Endothelial cell of umbilical vein (primary cell): ENCODE results near the gene LINGO4. TPM values are rescaled to one million over a fixed set of nuclear protein-coding genes. Genes with fewer than 3 reads are reported as not detected.

Experiments
- BruUV-seq: library from RNA; stranded (reverse); fragments of 400-500 nt; replicated peaks from 2 replicates; lab custom pipeline; 2021; lab: Mats Ljungman, UMichigan
- CTCF ChIA-PET: fragments of 300-600, 350-600 bp; sonication (Branson Sonifier 250); formaldehyde crosslinking; loops from one replicate; lab custom pipeline; 2021; ENCODE audit warnings: antibody characterized with exemption, inconsistent platforms; lab: Charles Lee
- POLR2A ChIA-PET: fragments of 300-600, 350-600 bp; sonication (Branson Sonifier 250); formaldehyde crosslinking; loops from one replicate; lab custom pipeline; 2021; ENCODE audit warnings: antibody characterized with exemption, inconsistent platforms; lab: Charles Lee
- DNase-seq: peaks from one replicate; pipeline ENCODE4 v3.0.0-alpha.2; 2011; ENCODE audit warnings: low read depth, low spot score
- FAIRE-seq: peaks from 2 replicates; lab custom pipeline; 2011; peaks lifted over from hg19 to GRCh38; lab: Jason Lieb, UNC
- H2AFZ ChIP-seq: 2 replicates; pipeline ENCODE4 v1.6.0; 2012; ENCODE audit warnings: low read depth, low read length, control low read depth, inconsistent platforms
- H3K27ac ChIP-seq: 2 replicates; pipeline ENCODE4 v1.5.1; 2011; ENCODE audit warnings: low read depth, mild to moderate bottlenecking, control low read depth, low read length, moderate library complexity; ENCODE audit not compliant: insufficient read depth
- H3K27me3 ChIP-seq, 2 experiments: 2 replicates each; pipeline versions ENCODE4 v1.6.0 to v1.6.1; 2011; ENCODE audit warnings: low read length in 2 of 2, mixed read lengths in 1 of 2; ENCODE audit not compliant: control insufficient read depth in 2 of 2, insufficient read depth in 2 of 2
- H3K36me3 ChIP-seq, 2 experiments: 2 replicates in 1 of 2; 3 replicates in 1 of 2; pipeline ENCODE4 v1.5.1; 2011; ENCODE audit warnings: low read length in 2 of 2, mild to moderate bottlenecking in 1 of 2, moderate library complexity in 1 of 2; ENCODE audit not compliant: control insufficient read depth in 2 of 2, insufficient read depth in 2 of 2; ENCODE audit errors: extremely low read depth in 1 of 2
- H3K4me1 ChIP-seq: 3 replicates; pipeline ENCODE4 v1.5.1; 2011; ENCODE audit warnings: mild to moderate bottlenecking, low read length; ENCODE audit not compliant: control insufficient read depth, insufficient read depth; ENCODE audit errors: extremely low read depth
- H3K4me2 ChIP-seq: 2 replicates; pipeline ENCODE4 v1.6.1; 2011; ENCODE audit warnings: low read length, control low read depth, mixed read lengths; ENCODE audit not compliant: insufficient read depth
- H3K4me3 ChIP-seq, 3 experiments: fragments of 200-600 bp in 1 of 3; sonication (generic), shearing (Covaris generic) in 1 of 3; replicated peaks in 1 of 3; 2 replicates each; pipeline ENCODE4 v1.5.1; 2011 to 2016; ENCODE audit warnings: control low read depth in 3 of 3, low read length in 3 of 3, mild to moderate bottlenecking in 2 of 3, inconsistent platforms in 1 of 3, low read depth in 1 of 3, moderate library complexity in 1 of 3; ENCODE audit not compliant: insufficient read depth in 1 of 3
- H3K79me2 ChIP-seq: 2 replicates; pipeline ENCODE4 v1.6.0; 2012; ENCODE audit warnings: low read length, inconsistent platforms; ENCODE audit not compliant: control insufficient read depth, insufficient read depth
- H3K9ac ChIP-seq: replicated peaks from 2 replicates; pipeline ENCODE3; 2011; ENCODE audit warnings: low read length, control low read depth; ENCODE audit not compliant: insufficient read depth; ENCODE audit errors: extremely low read depth
- H3K9me1 ChIP-seq: replicated peaks from 3 replicates; pipeline ENCODE4 v1.6.0; 2011; ENCODE audit warnings: mild to moderate bottlenecking, low read length; ENCODE audit not compliant: control insufficient read depth, insufficient read depth; ENCODE audit errors: extremely low read depth
- H3K9me3 ChIP-seq: replicated peaks from 2 replicates; pipeline ENCODE4 v1.5.1; 2012; ENCODE audit warnings: low read length, inconsistent platforms; ENCODE audit not compliant: control insufficient read depth, insufficient read depth
- H4K20me1 ChIP-seq: replicated peaks from 2 replicates; pipeline ENCODE3; 2011; ENCODE audit warnings: mild to moderate bottlenecking, low read length; ENCODE audit not compliant: control insufficient read depth, insufficient read depth; ENCODE audit errors: extremely low read depth
- CTCF ChIP-seq, 2 donors: IDR thresholded peaks; 1 replicate in 1 of 2; 2 replicates in 1 of 2; pipeline ENCODE4 v1.5.1; 2011; ENCODE audit warnings: low read length in 2 of 2, mild to moderate bottlenecking in 2 of 2, moderate library complexity in 2 of 2, control low read depth in 1 of 2, inconsistent platforms in 1 of 2, low read depth in 1 of 2; ENCODE audit not compliant: insufficient read depth in 1 of 2; ENCODE audit errors: extremely low read depth in 1 of 2
- EZH2 ChIP-seq: IDR thresholded peaks from 2 replicates; pipeline ENCODE4 v1.6.1; 2012; ENCODE audit warnings: borderline replicate concordance, low read depth, mild to moderate bottlenecking, moderate library complexity, low read length, inconsistent platforms; ENCODE audit not compliant: severe bottlenecking
- FOS ChIP-seq: IDR thresholded peaks from 2 replicates; pipeline ENCODE4 v1.6.1; 2011; ENCODE audit warnings: mild to moderate bottlenecking, low read length, moderate library complexity, borderline replicate concordance; ENCODE audit not compliant: insufficient read depth
- GATA2 ChIP-seq: IDR thresholded peaks from 2 replicates; pipeline ENCODE4 v1.7.0; 2011; ENCODE audit warnings: low read depth, mild to moderate bottlenecking, moderate library complexity, mixed read lengths, low read length; ENCODE audit not compliant: insufficient read length, insufficient read depth
- JUN ChIP-seq: IDR thresholded peaks from 2 replicates; pipeline ENCODE4 v1.6.1; 2011; ENCODE audit warnings: borderline replicate concordance, low read depth; ENCODE audit not compliant: insufficient read length, insufficient read depth
- MAX ChIP-seq: IDR thresholded peaks from 2 replicates; pipeline ENCODE4 v1.6.1; 2011; ENCODE audit not compliant: insufficient read depth, insufficient read length
- MYC ChIP-seq: IDR thresholded peaks from one replicate; pipeline ENCODE4 v1.6.1; 2011; ENCODE audit warnings: mild to moderate bottlenecking, low read depth, low read length
- POLR2A ChIP-seq: IDR thresholded peaks from 2 replicates; pipeline ENCODE4 v1.6.1; 2012; ENCODE audit warnings: low read depth, mild to moderate bottlenecking, control low read depth, low read length
- POLR2AphosphoS5 ChIP-seq: IDR thresholded peaks from 2 replicates; pipeline ENCODE4 v1.6.1; 2012; ENCODE audit warnings: low read depth, mild to moderate bottlenecking, control low read depth, low read length, moderate library complexity; ENCODE audit not compliant: insufficient read depth
- dilution Hi-C: fragments of 300-500 bp; cut with MboI; formaldehyde crosslinking; loops from one replicate; pipeline ENCODE4 v1.15.0; 2019; ENCODE audit warnings: low sequenced_read_pairs; ENCODE audit not compliant: extremely low pct_ligation_motif_present
- intact Hi-C: fragments of 100-400 bp; cut with micrococcal nuclease; formaldehyde crosslinking; loops from one replicate; pipeline ENCODE4 v1.10.0; 2022
- polyA plus RNA-seq, 4 experiments: library from polyadenylated mRNA; depleted of rRNA in 3 of 4; stranded (reverse) in 3 of 4; unstranded in 1 of 4; fragments of >200 nt; gene quantifications; 2 replicates each; pipeline versions ENCODE4 v1.2.1 to v1.2.3, GENCODE V29; 2011 to 2012; ENCODE audit warnings: missing spikeins in 1 of 4
- total RNA-seq: library from RNA; stranded (reverse); gene quantifications from 2 replicates; pipeline ENCODE4 v1.2.3, GENCODE V29; 2021

Gene LINGO4
- total and polyA plus RNA-seq, 2 donors (not counting 3 experiments of a cell fraction or from before 2014, with no cell fraction given), result not detected

GRCh38 chr1:151816548-151817352, 11.5 kb upstream of the LINGO4 start:
- Histone ChIP-seq H3K79me2 (no peaks in the 10 kb centered on the region), H3K4me2 (no peak overlapping the region), H3K4me1 (no peaks in the 10 kb centered on the region), H4K20me1 (no peaks in the 10 kb centered on the region), H3K36me3 (no peaks in the 10 kb centered on the region), H2AFZ (no peak overlapping the region), H3K4me3 (no peak overlapping the region), H3K9me1 (no peaks in the 10 kb centered on the region), H3K9me3 (no peaks in the 10 kb centered on the region), H3K27ac (no peak overlapping the region), H3K9ac (no peak overlapping the region), H3K27me3 (peaks cover 0 to 3% of the 10 kb centered on the region in 2 experiments)
- no peak for DNase-seq
- no peak for FAIRE-seq
- TF ChIP-seq MYC (no peak), POLR2A (no peak), MAX (no peak), FOS (no peak), JUN (no peak), GATA2 (no peak), EZH2 (no peak), POLR2AphosphoS5 (no peak), CTCF (IDR thresholded peaks at IDR 0.05; ENCODE audit: extremely low read depth in 1 of 2, insufficient read depth in 1 of 2, low read depth in 1 of 2, low read length in 2 of 2) (no peak)
- dilution Hi-C loops, result no loop called here
- ChIA-PET POLR2A (interaction anchor here (0.7 kb wide), 1 partner anchor 40 kb away, joined by 3 read pairs; no protein-coding TSS in a partner anchor), CTCF (interaction anchor here (2.0 kb wide), 1 partner anchor 14 kb away, joined by 7 read pairs; no protein-coding TSS in a partner anchor)
- intact Hi-C loops, result no loop called here
- no TSS peak for BruUV-seq
